NCI-H446 (cell line): Measurements from ENCODE around the gene KIFAP3.
"Not testable (repeated sequence)": the region's sequence is repeated elsewhere in the genome, so short reads cannot be mapped to it uniquely, and the experiment has no call there.

Experiments used
- DNase-seq, 2 experiments: peaks; one replicate each; lab custom pipeline; 2025; lab: John Stamatoyannopoulos, UW

KIFAP3 gene

GRCh38 chr1:170063109-170063826 is 11.2 kb downstream of the KIFAP3 start:
- DNase-seq = no peak

DNA sequence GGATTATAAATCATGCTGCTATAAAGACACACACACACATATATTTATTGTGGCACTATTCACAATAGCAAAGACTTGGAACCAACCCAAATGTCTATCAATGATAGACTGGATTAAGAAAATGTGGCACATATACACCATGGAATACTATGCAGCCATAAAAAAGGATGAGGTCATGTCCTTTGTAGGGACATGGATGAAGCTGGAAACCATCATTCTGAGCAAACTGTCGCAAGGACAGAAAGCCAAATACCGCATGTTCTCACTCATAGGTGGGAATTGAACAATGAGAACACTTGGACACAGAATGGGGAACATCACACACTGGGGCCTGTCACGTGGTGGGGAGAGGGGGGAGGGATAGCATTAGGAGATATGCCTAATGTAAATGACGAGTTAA is 12.8 kb downstream of the KIFAP3 start:
- not testable (repeated sequence) for DNase-seq

DNA sequence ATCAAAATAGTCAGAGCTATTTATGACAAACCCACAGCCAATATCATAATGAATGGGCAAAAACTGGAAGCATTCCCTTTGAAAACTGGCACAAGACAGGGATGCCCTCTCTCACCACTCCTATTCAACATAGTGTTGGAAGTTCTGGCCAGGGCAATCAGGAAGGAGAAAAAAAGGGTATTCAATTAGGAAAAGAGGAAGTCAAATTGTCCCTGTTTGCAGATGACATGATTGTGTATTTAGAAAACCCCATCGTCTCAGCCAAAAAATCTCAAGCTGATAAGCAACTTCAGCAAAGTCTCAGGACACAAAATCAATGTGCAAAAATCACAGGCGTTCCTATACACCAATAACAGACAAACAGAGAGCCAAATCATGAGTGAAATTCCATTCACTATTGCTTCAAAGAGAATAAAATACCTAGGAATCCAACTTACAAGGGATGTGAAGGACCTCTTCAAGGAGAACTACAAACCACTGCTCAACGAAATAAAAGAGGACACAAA is 14.4 kb downstream of the KIFAP3 start:
- not testable (repeated sequence) for DNase-seq

- DNase-seq = no peak
These were observed 25.2 kb downstream of the KIFAP3 start for GRCh38 chr1:170049176-170049800.

GRCh38 chr1:170048515-170048914 is 26.0 kb downstream of the KIFAP3 start:
- no peak for DNase-seq

GRCh38 chr1:170044187-170044586 is 30.3 kb downstream of the KIFAP3 start:
- DNase-seq = no peak

DNA sequence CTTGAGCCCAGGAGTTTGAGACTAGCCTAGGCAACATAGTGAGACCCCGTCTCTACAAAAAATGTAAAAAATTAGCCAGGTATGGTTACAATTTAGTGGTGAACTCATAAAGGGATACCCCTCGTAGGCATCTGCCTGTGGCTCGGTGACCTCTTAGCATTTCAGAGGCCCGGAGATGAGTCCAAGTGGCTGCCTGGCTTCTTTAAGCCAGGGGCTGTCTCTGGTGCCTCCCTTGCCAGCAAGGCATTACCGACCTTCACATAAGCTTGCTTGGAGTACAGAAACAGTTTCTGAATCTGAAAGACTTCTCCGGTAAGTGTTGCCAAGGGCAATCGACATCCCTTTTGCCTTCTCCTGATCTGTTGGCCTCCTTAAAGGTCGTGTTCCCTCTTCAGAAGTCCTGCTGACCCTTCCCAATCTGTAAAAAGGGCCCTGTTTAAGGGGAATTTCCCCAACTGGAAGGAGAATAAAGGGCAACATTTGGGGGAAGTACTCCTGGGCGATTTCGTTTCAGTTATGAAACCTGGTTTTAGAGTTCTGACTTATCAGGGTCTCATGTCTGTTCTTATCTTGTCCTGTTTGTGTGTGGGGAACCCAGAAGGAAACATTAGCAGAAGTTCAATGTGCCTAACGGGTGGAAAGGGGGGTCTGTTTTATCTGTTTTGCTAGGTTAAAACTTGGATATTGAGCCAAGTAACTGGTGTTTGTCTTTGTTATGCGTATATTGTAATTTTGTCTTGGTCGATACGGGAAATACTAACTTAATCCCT is 32.9 kb downstream of the KIFAP3 start:
- DNase-seq = no peak

- DNase-seq = no peak
These were observed 41.8 kb downstream of the KIFAP3 start for GRCh38 chr1:170032531-170033280.

DNA sequence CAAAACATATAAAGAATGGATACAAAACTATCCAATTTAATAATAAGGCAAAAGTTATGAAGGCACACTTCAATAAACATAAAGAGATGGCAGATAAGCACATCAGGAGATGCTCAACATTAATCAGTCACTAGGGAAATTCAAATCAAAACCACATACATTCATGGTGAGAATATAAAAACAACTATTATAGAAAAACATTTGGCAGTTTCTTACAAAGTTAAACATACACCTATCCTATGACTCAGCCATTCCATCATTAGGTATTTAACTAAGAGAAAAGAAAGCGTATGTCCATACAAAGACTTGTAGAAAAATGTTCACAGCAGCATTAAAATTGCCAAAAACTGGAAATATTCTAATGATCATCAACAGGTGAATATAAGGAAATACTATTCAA is 44.3 kb downstream of the KIFAP3 start:
- no peak for DNase-seq

DNA sequence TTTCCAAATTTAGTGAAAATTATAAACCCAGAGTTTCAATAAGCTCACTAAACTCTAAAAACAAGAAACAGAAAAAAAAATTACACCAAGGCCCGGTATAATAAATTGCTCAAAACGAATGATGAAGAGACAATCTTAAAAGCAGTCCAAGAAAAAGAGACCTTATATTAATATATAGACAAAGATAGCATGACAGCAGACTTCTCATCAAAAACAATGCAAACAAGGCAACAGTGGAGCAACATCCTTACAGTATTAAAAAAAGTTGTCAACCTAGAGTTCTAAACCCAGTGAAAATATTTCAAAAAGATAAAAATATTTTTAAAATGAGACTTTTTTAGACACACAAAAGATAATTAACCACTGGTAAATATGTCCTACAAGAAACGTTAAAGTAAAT is 46.7 kb downstream of the KIFAP3 start:
- DNase-seq = no peak

- no peak for DNase-seq
These were observed 53.6 kb downstream of the KIFAP3 start for GRCh38 chr1:170020859-170021258.

- DNase-seq = no peak
These were observed 57.0 kb downstream of the KIFAP3 start for GRCh38 chr1:170017478-170017877.

GRCh38 chr1:170012920-170013319 is 61.6 kb downstream of the KIFAP3 start:
- no peak for DNase-seq

DNA sequence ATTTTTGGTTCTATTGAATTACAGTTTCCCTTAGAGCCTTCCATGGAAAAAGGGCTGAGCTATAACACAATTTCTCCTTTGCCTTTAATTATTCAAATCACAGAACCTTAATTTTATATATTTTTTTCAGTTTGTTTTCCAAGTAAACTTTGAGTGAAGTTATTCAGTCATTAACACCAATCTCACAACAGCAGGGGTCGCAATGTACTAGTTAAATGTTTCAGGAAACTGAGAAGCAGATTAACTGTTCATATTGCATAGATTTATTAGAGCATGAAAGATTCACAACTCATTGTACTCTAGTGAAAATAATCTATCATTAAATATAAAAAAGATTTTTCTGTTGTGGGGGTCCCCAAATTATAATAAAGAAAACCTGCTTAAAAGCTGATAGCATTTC is 64.1 kb downstream of the KIFAP3 start:
- DNase-seq = peak; percentile 61 to 66

GRCh38 chr1:170009551-170009950 is 64.9 kb downstream of the KIFAP3 start:
- no peak for DNase-seq

GRCh38 chr1:170008745-170009144 is 65.8 kb downstream of the KIFAP3 start:
- DNase-seq = not testable (repeated sequence)

GRCh38 chr1:170003270-170003835 is 71.1 kb downstream of the KIFAP3 start:
- not testable (repeated sequence) for DNase-seq

DNA sequence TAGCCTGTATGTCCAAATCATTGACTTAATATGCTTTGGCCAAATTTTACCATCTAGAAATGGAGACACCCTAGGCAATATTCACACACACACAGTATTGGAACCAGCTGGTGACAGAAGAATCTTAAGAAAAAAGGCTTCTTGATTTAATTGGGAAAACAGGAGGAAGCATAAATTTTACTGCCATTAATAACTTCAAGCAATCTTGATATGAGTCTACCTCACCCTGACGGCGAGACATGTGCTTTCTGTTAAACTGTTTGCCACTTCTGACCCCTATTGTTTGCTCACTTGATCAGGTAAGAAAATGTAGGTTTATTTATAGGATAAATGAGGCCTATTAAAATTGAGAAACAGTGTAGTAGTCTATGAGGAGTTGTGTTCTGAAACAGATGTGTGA is 73.2 kb downstream of the KIFAP3 start:
- DNase-seq = no peak

DNA sequence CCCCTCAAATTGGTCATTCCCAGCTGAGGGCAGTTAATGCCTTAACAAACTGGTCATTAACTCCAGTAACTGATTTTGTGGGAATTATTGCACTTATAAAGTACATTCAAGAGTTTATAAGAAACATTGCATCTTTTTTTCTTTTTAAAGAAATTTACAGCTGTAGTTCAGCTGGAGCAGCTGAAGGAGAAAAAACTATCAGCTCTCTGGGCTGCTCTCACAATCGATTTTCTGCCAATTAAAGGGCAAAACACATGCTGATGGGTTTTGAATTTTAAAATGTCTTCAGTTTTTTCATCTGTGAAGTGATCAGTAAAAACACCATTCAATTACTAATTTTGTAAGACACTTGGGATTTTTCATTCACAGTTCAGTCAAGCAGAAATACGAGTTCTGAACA is 74.7 kb downstream of the KIFAP3 start:
- no peak for DNase-seq

DNA sequence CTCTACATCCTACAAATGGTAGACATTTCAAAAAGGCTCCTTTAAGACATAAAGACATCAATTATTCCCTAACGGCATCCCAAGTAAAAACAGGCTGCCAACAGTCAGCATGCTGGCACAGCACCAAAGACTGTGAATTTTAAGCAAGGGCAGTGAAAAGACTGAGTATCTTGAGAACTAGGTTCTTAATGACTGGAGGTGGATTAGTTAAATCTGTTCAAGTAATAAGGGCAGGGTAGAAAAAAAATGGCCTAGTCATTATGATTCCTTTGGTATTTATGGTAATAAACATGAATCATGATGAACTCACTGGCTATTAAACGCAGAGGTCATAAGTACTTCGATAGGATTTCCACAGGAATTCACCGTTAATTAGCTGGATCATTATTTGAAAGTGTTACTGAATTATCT is 75.2 kb downstream of the KIFAP3 start:
- DNase-seq = peak in 1 of 2 experiments; percentile 25

DNA sequence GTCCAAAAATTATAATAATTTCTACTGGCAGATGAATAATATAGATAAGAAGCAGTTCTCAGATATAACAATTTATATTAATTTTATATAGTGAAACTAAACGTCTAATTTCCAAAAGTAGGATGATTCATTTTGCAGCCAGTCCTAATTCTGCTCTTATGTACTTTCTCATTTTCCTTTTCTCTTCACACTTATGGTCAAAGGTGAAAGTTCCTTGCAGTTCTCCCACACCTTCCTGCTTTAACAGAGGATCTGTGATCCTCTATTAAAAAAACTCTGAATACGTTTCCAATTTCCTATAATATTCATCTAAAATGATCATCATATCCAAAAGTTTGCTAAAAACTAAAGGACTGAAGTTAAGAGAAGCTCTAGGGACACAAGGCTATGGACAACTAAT is 78.5 kb downstream of the KIFAP3 start:
- no peak for DNase-seq

GRCh38 chr1:169989246-169989645 is 85.2 kb downstream of the KIFAP3 start:
- DNase-seq = no peak
